Spleen (tissue), 7 donors: ENCODE measurements around the gene ALDH5A1.

Experiments used
- CTCF ChIP-seq, 11 experiments: fragments of 200-600 bp in 7 of 11; fragments of 450-650 bp in 4 of 11; sonication (generic) in 4 of 11; IDR thresholded peaks in 8 of 11; conservative IDR thresholded peaks in 3 of 11; 1 replicate in 7 of 11; 2 replicates in 4 of 11; pipeline versions ENCODE4 v1.4.0 to v1.8.0; 2016 to 2021; ENCODE audit warnings: antibody characterized with exemption in 11 of 11, inconsistent platforms in 4 of 11, mild to moderate bottlenecking in 1 of 11
- POLR2AphosphoS5 ChIP-seq, 3 donors: sonication (generic); formaldehyde crosslinking; IDR thresholded peaks; one replicate each; pipeline ENCODE4 v1.5.1; 2017; ENCODE audit warnings: antibody characterized with exemption in 3 of 3
- donor health status: DM: no; HTN: no; CAD: no; lungs with moderate emphysema.
- donor health status: DM: no; HTN: no; CAD: no.
- donor health status: DM: no; HTN: no; CAD: no.

GRCh38 chr6:24513602-24514001, 18.8 kb downstream of the ALDH5A1 start:
- TF ChIP-seq CTCF (IDR thresholded peaks at IDR 0.05 in 8 of 11, conservative IDR thresholded peaks at IDR 0.05 in 3 of 11) (no peak), POLR2AphosphoS5 (IDR thresholded peaks at IDR 0.05) (no peak)
